H9 (cell line): ENCODE data around the gene KAT2B. TPM values are rescaled to one million over a fixed set of nuclear protein-coding genes. Genes with fewer than 3 reads are reported as not detected.

Experiments
- DNase-seq: peaks from one replicate; pipeline ENCODE4 v3.0.0-alpha.2; 2017
- H2AFZ ChIP-seq: one replicate; pipeline ENCODE4 v1.6.1; 2013; ENCODE audit warnings: mild to moderate bottlenecking, low read length, control low read depth, moderate library complexity
- H2AK5ac ChIP-seq: 2 replicates; pipeline ENCODE4 v1.6.1; 2013; ENCODE audit warnings: low read length, control low read depth, mixed read lengths; ENCODE audit not compliant: insufficient read length
- H2BK120ac ChIP-seq: one replicate; pipeline ENCODE4 v1.6.1; 2013; ENCODE audit warnings: low read depth, mild to moderate bottlenecking, low read length, control low read depth, inconsistent platforms; ENCODE audit not compliant: poor library complexity, severe bottlenecking
- H2BK12ac ChIP-seq: 2 replicates; pipeline ENCODE4 v1.6.1; 2013; ENCODE audit warnings: low read length, control low read depth, mixed read lengths, low read depth; ENCODE audit not compliant: insufficient read length
- H2BK15ac ChIP-seq: 2 replicates; pipeline ENCODE4 v1.6.1; 2013; ENCODE audit warnings: low read depth, low read length, control low read depth
- H2BK20ac ChIP-seq: one replicate; pipeline ENCODE4 v1.6.1; 2013; ENCODE audit warnings: low read depth, mild to moderate bottlenecking, low read length, control low read depth, inconsistent platforms; ENCODE audit not compliant: poor library complexity, severe bottlenecking
- H2BK5ac ChIP-seq: 2 replicates; pipeline ENCODE4 v1.6.1; 2013; ENCODE audit warnings: low read length, control low read depth, mixed read lengths; ENCODE audit not compliant: insufficient read length
- H3K14ac ChIP-seq: 2 replicates; pipeline ENCODE4 v1.6.1; 2013; ENCODE audit warnings: low read length, control low read depth; ENCODE audit not compliant: insufficient read depth
- H3K18ac ChIP-seq: 2 replicates; pipeline ENCODE4 v1.6.1; 2013; ENCODE audit warnings: low read depth, mild to moderate bottlenecking, mixed read lengths, low read length, control low read depth; ENCODE audit not compliant: insufficient read length
- H3K23ac ChIP-seq: 2 replicates; pipeline ENCODE4 v1.6.1; 2013; ENCODE audit warnings: low read length, control low read depth, mixed read lengths, low read depth; ENCODE audit not compliant: insufficient read length
- H3K23me2 ChIP-seq: 2 replicates; pipeline ENCODE4 v1.6.1; 2013; ENCODE audit warnings: low read depth, mild to moderate bottlenecking, mixed read lengths, low read length, control low read depth; ENCODE audit not compliant: insufficient read length, poor library complexity, severe bottlenecking
- H3K27ac ChIP-seq: 2 replicates; pipeline ENCODE4 v1.5.1; 2013; ENCODE audit warnings: low read length, control low read depth, mixed read lengths, low read depth; ENCODE audit not compliant: insufficient read length
- H3K27me3 ChIP-seq: 2 replicates; pipeline ENCODE4 v1.6.1; 2013; ENCODE audit warnings: low read length, control low read depth, inconsistent platforms; ENCODE audit not compliant: insufficient read depth
- H3K4ac ChIP-seq: 2 replicates; pipeline ENCODE4 v1.6.1; 2013; ENCODE audit warnings: low read depth, mild to moderate bottlenecking, control low read depth, inconsistent platforms, low read length, moderate library complexity
- H3K4me1 ChIP-seq: 2 replicates; pipeline ENCODE4 v1.6.1; 2013; ENCODE audit warnings: low read length, control low read depth, inconsistent platforms; ENCODE audit not compliant: insufficient read depth
- H3K4me2 ChIP-seq: 2 replicates; pipeline ENCODE4 v1.6.1; 2013; ENCODE audit warnings: low read length, control low read depth, mixed read lengths; ENCODE audit not compliant: insufficient read length, insufficient read depth
- H3K56ac ChIP-seq: 2 replicates; pipeline ENCODE4 v1.6.1; 2013; ENCODE audit warnings: low read depth, mild to moderate bottlenecking, mixed read lengths, low read length, control low read depth; ENCODE audit not compliant: insufficient read length
- H3K79me1 ChIP-seq: 2 replicates; pipeline ENCODE4 v1.6.1; 2013; ENCODE audit warnings: low read depth, mild to moderate bottlenecking, moderate library complexity, low read length, control low read depth, inconsistent platforms; ENCODE audit not compliant: insufficient read depth, poor library complexity, severe bottlenecking
- H3K79me2 ChIP-seq: 2 replicates; pipeline ENCODE4 v1.6.1; 2013; ENCODE audit warnings: low read length, control low read depth, inconsistent platforms; ENCODE audit not compliant: insufficient read depth
- H3K9ac ChIP-seq: 2 replicates; pipeline ENCODE4 v1.6.1; 2013; ENCODE audit warnings: low read length, control low read depth, mixed read lengths; ENCODE audit not compliant: insufficient read length; ENCODE audit errors: extremely low read depth
- H3K9me3 ChIP-seq: one replicate; pipeline ENCODE4 v1.6.1; 2013; ENCODE audit warnings: low read depth, low read length, inconsistent platforms; ENCODE audit not compliant: control insufficient read depth
- H3T11ph ChIP-seq: one replicate; pipeline ENCODE4 v1.6.1; 2013; ENCODE audit warnings: mild to moderate bottlenecking, low read length, control low read depth, inconsistent platforms
- H4K20me1 ChIP-seq: one replicate; pipeline ENCODE4 v1.6.1; 2013; ENCODE audit not compliant: control insufficient read depth, insufficient read length, insufficient read depth
- H4K5ac ChIP-seq: 2 replicates; pipeline ENCODE4 v1.6.1; 2013; ENCODE audit warnings: low read depth, mild to moderate bottlenecking, mixed read lengths, low read length, control low read depth; ENCODE audit not compliant: insufficient read length
- H4K8ac ChIP-seq: replicated peaks from 2 replicates; pipeline ENCODE4 v1.6.1; 2013; ENCODE audit warnings: low read length, control low read depth, mixed read lengths, low read depth; ENCODE audit not compliant: insufficient read length
- H4K91ac ChIP-seq: 2 replicates; pipeline ENCODE4 v1.6.1; 2013; ENCODE audit warnings: low read depth, mild to moderate bottlenecking, moderate library complexity, mixed read lengths, low read length, control low read depth; ENCODE audit not compliant: insufficient read length
- H3K27ac Mint-ChIP-seq, 3 experiments: 2 replicates in 2 of 3; 3 replicates in 1 of 3; pipeline ENCODE4 v1.8.0; 2020 to 2021; ENCODE audit warnings: mixed read lengths in 3 of 3, mild to moderate bottlenecking in 1 of 3, moderate library complexity in 1 of 3
- H3K27me3 Mint-ChIP-seq: 2 replicates; pipeline ENCODE4 v1.8.0; 2021; ENCODE audit warnings: low read depth, mild to moderate bottlenecking, moderate library complexity, mixed read lengths
- H3K36me3 Mint-ChIP-seq, 3 experiments: 2 replicates in 2 of 3; 3 replicates in 1 of 3; pipeline ENCODE4 v1.8.0; 2020 to 2021; ENCODE audit warnings: low read depth in 3 of 3, mixed read lengths in 3 of 3; ENCODE audit not compliant: insufficient read depth in 1 of 3
- H3K4me1 Mint-ChIP-seq, 2 experiments: 2 replicates each; pipeline ENCODE4 v1.8.0; 2020; ENCODE audit warnings: mixed read lengths in 2 of 2
- H3K4me3 Mint-ChIP-seq, 2 experiments: 2 replicates in 1 of 2; 3 replicates in 1 of 2; pipeline ENCODE4 v1.8.0; 2020 to 2021; ENCODE audit warnings: mild to moderate bottlenecking in 2 of 2, mixed read lengths in 2 of 2, moderate library complexity in 1 of 2
- H3K9me3 Mint-ChIP-seq, 2 experiments: 2 replicates in 1 of 2; 3 replicates in 1 of 2; pipeline ENCODE4 v1.8.0; 2020; ENCODE audit warnings: mild to moderate bottlenecking in 2 of 2, mixed read lengths in 2 of 2, moderate library complexity in 1 of 2
- WGBS: extraction: QIAGEN DNeasy Blood & Tissue Kit; methylation state at CpG from one replicate; pipeline ENCODE4 v1.1.7; 2013; ENCODE audit warnings: missing lambda C conversion rate, low lambda C conversion rate, mixed read lengths; ENCODE audit not compliant: insufficient read length; ENCODE audit errors: extremely low coverage; 5-methylcytosine and 5-hydroxymethylcytosine counted together
- total RNA-seq: library from RNA; stranded (reverse); gene quantifications from 2 replicates; pipeline ENCODE4 v1.2.1, GENCODE V29; 2021
- TF ChIP-seq, protein P1 (sequence below): fragments of 200-600 bp; sonication (generic); conservative IDR thresholded peaks from 3 replicates; pipeline ENCODE4 v1.8.0; 2021; ENCODE audit warnings: antibody characterized with exemption, mild to moderate bottlenecking

The KAT2B gene
- total RNA-seq, 1 experiment from 2014 or later = 6.3 TPM

DNA sequence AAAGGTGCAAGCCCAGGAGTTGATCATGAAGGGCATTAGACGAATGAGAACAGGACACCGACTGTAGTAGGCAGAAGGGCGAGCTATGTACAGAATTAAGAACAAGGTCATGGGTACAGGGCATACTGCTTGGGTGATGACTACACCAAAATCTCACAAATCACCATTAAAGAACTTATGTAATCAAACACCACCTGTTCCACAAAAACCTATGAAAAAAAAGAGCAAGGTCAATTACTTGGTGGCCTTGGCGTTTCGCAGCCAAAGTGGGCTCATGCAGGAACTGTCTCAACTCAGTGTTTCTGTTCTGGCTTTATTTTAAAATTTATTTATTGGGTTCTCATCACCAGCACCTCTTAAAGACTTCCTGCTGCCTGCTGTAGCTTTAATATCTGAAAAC is 2.1 kb downstream of the KAT2B start:
- DNase-seq = no peak
- Histone ChIP-seq H3K18ac (no peak overlapping the region), H3K4me1 (no peaks in the 10 kb centered on the region), H4K91ac (no peak overlapping the region), H3T11ph (no peak overlapping the region), H2BK5ac (no peak overlapping the region), H3K23ac (no peak overlapping the region), H3K9me3 (no peaks in the 10 kb centered on the region), H3K9ac (no peak overlapping the region), H3K56ac (no peak overlapping the region), H2AK5ac (no peak overlapping the region), H2BK120ac (no peak overlapping the region), H3K27me3 (no peaks in the 10 kb centered on the region), H3K4me2 (no peak overlapping the region), H3K23me2 (peaks cover 12% of the 10 kb centered on the region), H3K14ac (no peak overlapping the region), H2AFZ (no peak overlapping the region), H3K27ac (no peak overlapping the region), H3K4ac (no peak overlapping the region), H2BK12ac (no peak overlapping the region), H3K79me2 (no peaks in the 10 kb centered on the region), H4K5ac (no peak overlapping the region), H4K8ac (no peak overlapping the region), H3K79me1 (no peaks in the 10 kb centered on the region), H2BK15ac (no peak overlapping the region), H2BK20ac (no peak overlapping the region), H4K20me1 (no peaks in the 10 kb centered on the region)
- Mint-ChIP-seq H3K36me3 (no peaks in the 10 kb centered on the region), H3K9me3 (no peaks in the 10 kb centered on the region), H3K4me3 (no peak overlapping the region), H3K4me1 (peaks cover 19 to 27% of the 10 kb centered on the region in 2 experiments), H3K27ac (no peak overlapping the region), H3K27me3 (peaks cover 17% of the 10 kb centered on the region)
- no CpG with 5 or more reads among the region's 5 CpGs for WGBS
- TF ChIP-seq, protein P1, sequence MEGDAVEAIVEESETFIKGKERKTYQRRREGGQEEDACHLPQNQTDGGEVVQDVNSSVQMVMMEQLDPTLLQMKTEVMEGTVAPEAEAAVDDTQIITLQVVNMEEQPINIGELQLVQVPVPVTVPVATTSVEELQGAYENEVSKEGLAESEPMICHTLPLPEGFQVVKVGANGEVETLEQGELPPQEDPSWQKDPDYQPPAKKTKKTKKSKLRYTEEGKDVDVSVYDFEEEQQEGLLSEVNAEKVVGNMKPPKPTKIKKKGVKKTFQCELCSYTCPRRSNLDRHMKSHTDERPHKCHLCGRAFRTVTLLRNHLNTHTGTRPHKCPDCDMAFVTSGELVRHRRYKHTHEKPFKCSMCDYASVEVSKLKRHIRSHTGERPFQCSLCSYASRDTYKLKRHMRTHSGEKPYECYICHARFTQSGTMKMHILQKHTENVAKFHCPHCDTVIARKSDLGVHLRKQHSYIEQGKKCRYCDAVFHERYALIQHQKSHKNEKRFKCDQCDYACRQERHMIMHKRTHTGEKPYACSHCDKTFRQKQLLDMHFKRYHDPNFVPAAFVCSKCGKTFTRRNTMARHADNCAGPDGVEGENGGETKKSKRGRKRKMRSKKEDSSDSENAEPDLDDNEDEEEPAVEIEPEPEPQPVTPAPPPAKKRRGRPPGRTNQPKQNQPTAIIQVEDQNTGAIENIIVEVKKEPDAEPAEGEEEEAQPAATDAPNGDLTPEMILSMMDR = no peak
